Astrocyte of the spinal cord (primary cell): ENCODE data around the gene TMEM123.

Source experiments
- DNase-seq: peaks from one replicate; pipeline ENCODE4 v3.0.0; 2011; ENCODE audit warnings: low read depth, low spot score
- H3K4me3 ChIP-seq: 2 replicates; pipeline ENCODE4 v1.5.1; 2011; ENCODE audit warnings: low read depth, mild to moderate bottlenecking, low read length, moderate library complexity
- CTCF ChIP-seq: IDR thresholded peaks from 2 replicates; pipeline ENCODE4 v1.5.1; 2012; ENCODE audit warnings: low read depth, mild to moderate bottlenecking, low read length, inconsistent platforms
- in situ Hi-C: cut with HindIII; loops from 2 replicates; pipeline ENCODE4 v1.10.0; 2017; ENCODE audit warnings: low sequenced_read_pairs

TMEM123 gene

GRCh38 chr11:102452461-102453301 lies at the start of gene TMEM123:
Gene TMEM123 (minus strand): TSS chr11:102452765. CDS start chr11:102452623, 142 bp downstream.
- peak within 1 kb of the TSS; percentile 71 for H3K4me3 ChIP-seq
- in situ Hi-C loops = no loop called here
- peak; percentile 65 for DNase-seq
- TF ChIP-seq CTCF = no peak

- TF ChIP-seq CTCF = no peak
- no peak for DNase-seq
- in situ Hi-C loops = no loop called here
- no peak overlapping the region for H3K4me3 ChIP-seq
These were observed 48.3 kb upstream of the TMEM123 start for GRCh38 chr11:102500829-102501228.

GRCh38 chr11:102499931-102500330 lies 47.4 kb upstream of the TMEM123 start:
- in situ Hi-C loops = no loop called here

GRCh38 chr11:102499151-102499550 lies 46.6 kb upstream of the TMEM123 start:
- TF ChIP-seq CTCF = no peak
- no peak for DNase-seq
- no peak overlapping the region for H3K4me3 ChIP-seq
- in situ Hi-C loops = no loop called here

More at GRCh38 chr11:102499931-102500330, 47.4 kb upstream of the TMEM123 start:
- no peak for DNase-seq
- H3K4me3 ChIP-seq = no peak overlapping the region
- TF ChIP-seq CTCF = no peak

GRCh38 chr11:102497061-102497460 lies 44.5 kb upstream of the TMEM123 start:
- H3K4me3 ChIP-seq = no peak overlapping the region
- peak; percentile 39 for DNase-seq
- in situ Hi-C loops = no loop called here
- no peak for TF ChIP-seq CTCF

GRCh38 chr11:102495161-102496042 lies 42.8 kb upstream of the TMEM123 start:
- TF ChIP-seq CTCF = peak; percentile 52
- in situ Hi-C loops = no loop called here
- H3K4me3 ChIP-seq = no peak overlapping the region
- DNase-seq = peak; percentile 86
